CD4-positive, alpha-beta T cell treated with Interleukin-17A for 4 hours (primary cell): Measurements from ENCODE around the gene CFAP65.

Experiments used
- DNase-seq: peaks from one replicate; pipeline ENCODE4 v3.0.0-alpha.2; 2020; ENCODE audit warnings: mixed read lengths

The CFAP65 gene

GRCh38 chr2:219010162-219010756 lies 31.1 kb downstream of the CFAP65 start:
- DNase-seq, result peak; percentile 20

- no peak for DNase-seq
Observed at GRCh38 chr2:219009294-219009693, 32.0 kb downstream of the CFAP65 start.

GRCh38 chr2:219003979-219004378 lies 37.3 kb downstream of the CFAP65 start:
- DNase-seq, result no peak

GRCh38 chr2:219003267-219003634 lies 38.1 kb downstream of the CFAP65 start:
- DNase-seq, result no peak

GRCh38 chr2:219002395-219003266 lies 38.7 kb downstream of the CFAP65 start:
- peak; percentile 55 for DNase-seq

GRCh38 chr2:219001577-219002394 lies 39.5 kb downstream of the CFAP65 start:
- DNase-seq, result peak; percentile 46

- DNase-seq, result no peak
Observed at GRCh38 chr2:219001100-219001576, 40.2 kb downstream of the CFAP65 start.

GRCh38 chr2:219000569-219000960 lies 40.8 kb downstream of the CFAP65 start:
- no peak for DNase-seq

GRCh38 chr2:218999881-219000568 lies 41.3 kb downstream of the CFAP65 start:
- no peak for DNase-seq

GRCh38 chr2:218999021-218999880 lies 42.1 kb downstream of the CFAP65 start:
- DNase-seq, result no peak

- no peak for DNase-seq
Observed at GRCh38 chr2:218998414-218999002, 42.8 kb downstream of the CFAP65 start.

- DNase-seq, result no peak
Observed at GRCh38 chr2:218997731-218998130, 43.6 kb downstream of the CFAP65 start.

- DNase-seq, result no peak
Observed at GRCh38 chr2:218996937-218997336, 44.4 kb downstream of the CFAP65 start.

GRCh38 chr2:218995972-218996711 lies 45.2 kb downstream of the CFAP65 start:
- DNase-seq, result peak; percentile 78

GRCh38 chr2:218995561-218995960 lies 45.8 kb downstream of the CFAP65 start:
- no peak for DNase-seq

- no peak for DNase-seq
Observed at GRCh38 chr2:218993345-218994315, 47.7 kb downstream of the CFAP65 start, which contains the start of gene CRYBA2. TSS of gene CRYBA2 (minus strand) at chr2:218993422. CDS start at chr2:218993176, 246 bp downstream.

- no peak for DNase-seq
Observed at GRCh38 chr2:218992703-218993344, 48.5 kb downstream of the CFAP65 start.

- DNase-seq, result no peak
Observed at GRCh38 chr2:218992196-218992595, 49.1 kb downstream of the CFAP65 start.
